HL-60 (cell line): ENCODE results near the gene ABCC1.

Experiments used
- DNase-seq, 2 experiments: peaks; one replicate each; pipeline ENCODE4 v3.0.0-alpha.2; 2010 to 2020; ENCODE audit warnings: low read depth in 1 of 2, low spot score in 1 of 2
- H3K27ac ChIP-seq: fragments of 250-450 bp; sonication (Bioruptor Pico); replicated peaks from 2 replicates; pipeline ENCODE4 v1.5.1; 2020; ENCODE audit warnings: mild to moderate bottlenecking, moderate library complexity
- H3K27me3 ChIP-seq: fragments of 250-450 bp; sonication (Bioruptor Pico); 2 replicates; pipeline ENCODE4 v1.5.1; 2021; ENCODE audit warnings: mild to moderate bottlenecking, moderate library complexity; ENCODE audit not compliant: insufficient read depth, poor library complexity, severe bottlenecking
- H3K4me3 ChIP-seq: replicated peaks from 2 replicates; pipeline ENCODE4 v1.5.1; 2011; ENCODE audit warnings: mild to moderate bottlenecking, control low read depth, low read length; ENCODE audit not compliant: insufficient read depth
- GABPA ChIP-seq: IDR thresholded peaks from 2 replicates; pipeline ENCODE4 v1.6.1; 2012; ENCODE audit warnings: low read depth
- POLR2AphosphoS5 ChIP-seq: IDR thresholded peaks from 2 replicates; pipeline ENCODE4 v1.6.1; 2012; ENCODE audit warnings: low read depth
- SPI1 ChIP-seq: IDR thresholded peaks from 2 replicates; pipeline ENCODE4 v1.6.1; 2012; ENCODE audit warnings: low read depth, mild to moderate bottlenecking, borderline replicate concordance
- TF ChIP-seq, protein P1 (sequence below): IDR thresholded peaks from one replicate; pipeline ENCODE4 v1.5.1; 2011; ENCODE audit warnings: low read length, control low read depth, inconsistent platforms; ENCODE audit not compliant: insufficient read depth
- TF ChIP-seq, protein P2 (sequence below): IDR thresholded peaks from 2 replicates; pipeline ENCODE4 v1.6.1; 2012; ENCODE audit warnings: low read depth; ENCODE audit not compliant: insufficient replicate concordance

The ABCC1 gene

DNA sequence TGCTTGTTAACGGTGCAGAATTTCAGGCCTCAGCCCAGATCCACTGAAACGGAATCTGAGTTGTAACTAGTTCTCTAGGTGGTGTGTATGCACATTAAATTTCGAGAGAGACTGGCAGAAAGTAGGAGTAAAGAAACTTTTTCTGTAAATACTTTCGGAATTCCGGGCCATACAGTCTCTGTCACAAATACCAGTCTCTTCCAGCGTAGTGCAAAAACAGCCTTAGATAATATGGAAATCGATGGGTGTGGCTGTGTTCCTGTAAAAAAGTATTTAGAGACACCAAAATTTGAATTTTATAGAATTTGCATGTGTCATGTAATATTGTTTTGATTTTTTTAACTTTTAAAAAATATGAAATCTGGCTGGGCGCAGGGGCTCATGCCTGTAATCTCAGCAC lies 109.7 kb downstream of the ABCC1 start:
- Histone ChIP-seq H3K27ac (no peak overlapping the region), H3K27me3 (no peaks in the 10 kb centered on the region), H3K4me3 (no peak overlapping the region)
- no peak for DNase-seq
- TF ChIP-seq, protein P1, sequence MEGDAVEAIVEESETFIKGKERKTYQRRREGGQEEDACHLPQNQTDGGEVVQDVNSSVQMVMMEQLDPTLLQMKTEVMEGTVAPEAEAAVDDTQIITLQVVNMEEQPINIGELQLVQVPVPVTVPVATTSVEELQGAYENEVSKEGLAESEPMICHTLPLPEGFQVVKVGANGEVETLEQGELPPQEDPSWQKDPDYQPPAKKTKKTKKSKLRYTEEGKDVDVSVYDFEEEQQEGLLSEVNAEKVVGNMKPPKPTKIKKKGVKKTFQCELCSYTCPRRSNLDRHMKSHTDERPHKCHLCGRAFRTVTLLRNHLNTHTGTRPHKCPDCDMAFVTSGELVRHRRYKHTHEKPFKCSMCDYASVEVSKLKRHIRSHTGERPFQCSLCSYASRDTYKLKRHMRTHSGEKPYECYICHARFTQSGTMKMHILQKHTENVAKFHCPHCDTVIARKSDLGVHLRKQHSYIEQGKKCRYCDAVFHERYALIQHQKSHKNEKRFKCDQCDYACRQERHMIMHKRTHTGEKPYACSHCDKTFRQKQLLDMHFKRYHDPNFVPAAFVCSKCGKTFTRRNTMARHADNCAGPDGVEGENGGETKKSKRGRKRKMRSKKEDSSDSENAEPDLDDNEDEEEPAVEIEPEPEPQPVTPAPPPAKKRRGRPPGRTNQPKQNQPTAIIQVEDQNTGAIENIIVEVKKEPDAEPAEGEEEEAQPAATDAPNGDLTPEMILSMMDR, result no peak

DNA sequence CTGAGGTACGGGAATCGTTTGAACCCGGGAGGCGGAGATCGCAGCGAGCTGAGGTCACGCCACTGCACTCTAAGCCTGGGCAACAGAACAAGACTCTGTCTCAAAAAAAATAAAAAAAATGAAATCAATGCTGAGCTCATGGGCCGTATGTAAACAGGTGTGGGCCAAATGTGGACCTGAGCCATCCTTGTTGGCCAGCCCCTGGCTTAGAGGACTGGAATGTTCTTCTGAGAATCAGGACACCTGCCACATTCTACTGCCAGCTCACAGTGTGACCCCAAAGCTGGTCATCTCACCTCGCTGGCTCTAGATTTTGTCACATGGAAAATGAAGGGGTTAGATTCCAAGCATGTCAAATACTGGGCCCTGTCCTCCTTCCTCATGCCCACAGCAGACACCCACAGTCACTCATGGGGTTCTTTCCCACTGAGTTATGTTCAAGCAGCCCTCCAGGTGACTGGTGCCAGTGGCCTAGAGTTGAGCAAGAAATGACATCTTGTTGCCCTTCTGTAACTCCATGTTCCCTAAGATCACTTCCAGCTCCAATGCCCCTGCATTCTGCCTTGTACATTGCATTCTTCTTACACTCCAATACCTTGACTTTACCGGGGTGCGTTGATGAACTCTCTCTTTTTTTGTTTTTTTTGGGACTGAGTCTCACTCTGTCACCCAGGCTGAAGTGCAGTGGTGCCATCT lies 110.6 kb downstream of the ABCC1 start:
- Histone ChIP-seq H3K27ac (0 out of 2 replicates have a peak overlapping the region, but pooled peaks have one; percentile 13), H3K27me3 (no peaks in the 10 kb centered on the region), H3K4me3 (no peak overlapping the region)
- DNase-seq, result no peak
- TF ChIP-seq SPI1 (no peak), POLR2AphosphoS5 (no peak), GABPA (no peak)
- TF ChIP-seq, protein P1, result no peak
- TF ChIP-seq, protein P2, sequence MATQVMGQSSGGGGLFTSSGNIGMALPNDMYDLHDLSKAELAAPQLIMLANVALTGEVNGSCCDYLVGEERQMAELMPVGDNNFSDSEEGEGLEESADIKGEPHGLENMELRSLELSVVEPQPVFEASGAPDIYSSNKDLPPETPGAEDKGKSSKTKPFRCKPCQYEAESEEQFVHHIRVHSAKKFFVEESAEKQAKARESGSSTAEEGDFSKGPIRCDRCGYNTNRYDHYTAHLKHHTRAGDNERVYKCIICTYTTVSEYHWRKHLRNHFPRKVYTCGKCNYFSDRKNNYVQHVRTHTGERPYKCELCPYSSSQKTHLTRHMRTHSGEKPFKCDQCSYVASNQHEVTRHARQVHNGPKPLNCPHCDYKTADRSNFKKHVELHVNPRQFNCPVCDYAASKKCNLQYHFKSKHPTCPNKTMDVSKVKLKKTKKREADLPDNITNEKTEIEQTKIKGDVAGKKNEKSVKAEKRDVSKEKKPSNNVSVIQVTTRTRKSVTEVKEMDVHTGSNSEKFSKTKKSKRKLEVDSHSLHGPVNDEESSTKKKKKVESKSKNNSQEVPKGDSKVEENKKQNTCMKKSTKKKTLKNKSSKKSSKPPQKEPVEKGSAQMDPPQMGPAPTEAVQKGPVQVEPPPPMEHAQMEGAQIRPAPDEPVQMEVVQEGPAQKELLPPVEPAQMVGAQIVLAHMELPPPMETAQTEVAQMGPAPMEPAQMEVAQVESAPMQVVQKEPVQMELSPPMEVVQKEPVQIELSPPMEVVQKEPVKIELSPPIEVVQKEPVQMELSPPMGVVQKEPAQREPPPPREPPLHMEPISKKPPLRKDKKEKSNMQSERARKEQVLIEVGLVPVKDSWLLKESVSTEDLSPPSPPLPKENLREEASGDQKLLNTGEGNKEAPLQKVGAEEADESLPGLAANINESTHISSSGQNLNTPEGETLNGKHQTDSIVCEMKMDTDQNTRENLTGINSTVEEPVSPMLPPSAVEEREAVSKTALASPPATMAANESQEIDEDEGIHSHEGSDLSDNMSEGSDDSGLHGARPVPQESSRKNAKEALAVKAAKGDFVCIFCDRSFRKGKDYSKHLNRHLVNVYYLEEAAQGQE, result no peak

DNA sequence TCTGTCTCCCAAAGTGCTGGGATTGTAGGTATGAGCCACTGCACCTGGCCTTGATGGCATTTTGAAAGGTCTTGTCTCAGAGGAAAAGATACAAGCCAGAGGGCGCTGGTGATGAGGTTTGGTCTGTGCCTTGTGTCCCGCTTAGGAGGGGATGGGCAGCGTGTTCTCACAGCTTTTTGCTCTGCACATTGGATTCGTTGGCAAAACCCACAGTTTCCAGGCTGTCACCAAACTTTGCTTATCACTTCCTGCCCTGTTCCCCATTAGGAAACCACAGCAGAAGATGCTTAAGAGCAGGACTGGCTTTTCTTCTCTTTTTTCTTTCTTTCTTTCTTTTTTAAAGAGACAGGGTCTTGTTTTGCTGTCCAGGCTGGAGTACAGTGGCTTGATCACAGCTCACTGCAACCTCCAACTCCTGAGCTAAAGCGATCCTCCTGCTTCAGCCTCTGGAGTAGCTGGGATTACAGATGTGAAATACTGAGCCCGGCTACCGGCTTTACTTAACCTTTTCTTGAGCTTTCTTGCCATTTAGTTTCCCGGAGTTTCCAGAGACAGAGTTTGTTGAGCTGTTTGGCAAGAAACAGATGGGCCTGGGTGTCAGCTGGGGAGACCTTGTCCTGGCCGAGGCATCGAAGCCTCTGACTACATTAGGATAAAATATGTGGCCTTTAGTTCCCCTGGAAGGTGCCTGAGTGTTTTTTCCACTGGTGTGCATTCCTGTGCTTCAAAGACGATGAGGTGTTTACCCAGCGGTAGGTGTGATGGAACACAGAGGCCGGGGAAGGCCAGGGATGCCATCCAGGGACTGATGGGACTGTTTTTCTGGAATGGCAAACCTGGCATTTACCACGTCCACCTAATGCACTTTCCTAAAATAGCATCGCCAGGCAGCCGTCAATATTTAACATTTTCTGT lies 112.9 kb downstream of the ABCC1 start:
- no peak overlapping the region for H3K4me3 ChIP-seq
- H3K27ac ChIP-seq, result peak overlapping the region; percentile 73
- H3K27me3 ChIP-seq, result no peaks in the 10 kb centered on the region
- DNase-seq, result peak; percentile 57 to 96
- TF ChIP-seq, protein P1, result peak; percentile 33
- TF ChIP-seq SPI1 (peak; percentile 81), POLR2AphosphoS5 (peak; percentile 96), GABPA (peak; percentile 22; the same call in 1 of the 2 replicates)
- TF ChIP-seq, protein P2, result no peak
